H9 (cell line): Measurements from ENCODE around the gene SEL1L2. TPM values are rescaled to one million over a fixed set of nuclear protein-coding genes. Genes with fewer than 3 reads are reported as not detected.

Experiments used
- DNase-seq: peaks from one replicate; pipeline ENCODE4 v3.0.0-alpha.2; 2017
- H2AFZ ChIP-seq: one replicate; pipeline ENCODE4 v1.6.1; 2013; ENCODE audit warnings: mild to moderate bottlenecking, low read length, control low read depth, moderate library complexity
- H2AK5ac ChIP-seq: 2 replicates; pipeline ENCODE4 v1.6.1; 2013; ENCODE audit warnings: low read length, control low read depth, mixed read lengths; ENCODE audit not compliant: insufficient read length
- H2BK120ac ChIP-seq: one replicate; pipeline ENCODE4 v1.6.1; 2013; ENCODE audit warnings: low read depth, mild to moderate bottlenecking, low read length, control low read depth, inconsistent platforms; ENCODE audit not compliant: poor library complexity, severe bottlenecking
- H2BK12ac ChIP-seq: 2 replicates; pipeline ENCODE4 v1.6.1; 2013; ENCODE audit warnings: low read length, control low read depth, mixed read lengths, low read depth; ENCODE audit not compliant: insufficient read length
- H2BK15ac ChIP-seq: 2 replicates; pipeline ENCODE4 v1.6.1; 2013; ENCODE audit warnings: low read depth, low read length, control low read depth
- H2BK20ac ChIP-seq: one replicate; pipeline ENCODE4 v1.6.1; 2013; ENCODE audit warnings: low read depth, mild to moderate bottlenecking, low read length, control low read depth, inconsistent platforms; ENCODE audit not compliant: poor library complexity, severe bottlenecking
- H2BK5ac ChIP-seq: 2 replicates; pipeline ENCODE4 v1.6.1; 2013; ENCODE audit warnings: low read length, control low read depth, mixed read lengths; ENCODE audit not compliant: insufficient read length
- H3K14ac ChIP-seq: 2 replicates; pipeline ENCODE4 v1.6.1; 2013; ENCODE audit warnings: low read length, control low read depth; ENCODE audit not compliant: insufficient read depth
- H3K18ac ChIP-seq: 2 replicates; pipeline ENCODE4 v1.6.1; 2013; ENCODE audit warnings: low read depth, mild to moderate bottlenecking, mixed read lengths, low read length, control low read depth; ENCODE audit not compliant: insufficient read length
- H3K23ac ChIP-seq: 2 replicates; pipeline ENCODE4 v1.6.1; 2013; ENCODE audit warnings: low read length, control low read depth, mixed read lengths, low read depth; ENCODE audit not compliant: insufficient read length
- H3K23me2 ChIP-seq: 2 replicates; pipeline ENCODE4 v1.6.1; 2013; ENCODE audit warnings: low read depth, mild to moderate bottlenecking, mixed read lengths, low read length, control low read depth; ENCODE audit not compliant: insufficient read length, poor library complexity, severe bottlenecking
- H3K27ac ChIP-seq: 2 replicates; pipeline ENCODE4 v1.5.1; 2013; ENCODE audit warnings: low read length, control low read depth, mixed read lengths, low read depth; ENCODE audit not compliant: insufficient read length
- H3K27me3 ChIP-seq: 2 replicates; pipeline ENCODE4 v1.6.1; 2013; ENCODE audit warnings: low read length, control low read depth, inconsistent platforms; ENCODE audit not compliant: insufficient read depth
- H3K4ac ChIP-seq: 2 replicates; pipeline ENCODE4 v1.6.1; 2013; ENCODE audit warnings: low read depth, mild to moderate bottlenecking, control low read depth, inconsistent platforms, low read length, moderate library complexity
- H3K4me1 ChIP-seq: 2 replicates; pipeline ENCODE4 v1.6.1; 2013; ENCODE audit warnings: low read length, control low read depth, inconsistent platforms; ENCODE audit not compliant: insufficient read depth
- H3K4me2 ChIP-seq: 2 replicates; pipeline ENCODE4 v1.6.1; 2013; ENCODE audit warnings: low read length, control low read depth, mixed read lengths; ENCODE audit not compliant: insufficient read length, insufficient read depth
- H3K56ac ChIP-seq: 2 replicates; pipeline ENCODE4 v1.6.1; 2013; ENCODE audit warnings: low read depth, mild to moderate bottlenecking, mixed read lengths, low read length, control low read depth; ENCODE audit not compliant: insufficient read length
- H3K79me1 ChIP-seq: 2 replicates; pipeline ENCODE4 v1.6.1; 2013; ENCODE audit warnings: low read depth, mild to moderate bottlenecking, moderate library complexity, low read length, control low read depth, inconsistent platforms; ENCODE audit not compliant: insufficient read depth, poor library complexity, severe bottlenecking
- H3K79me2 ChIP-seq: 2 replicates; pipeline ENCODE4 v1.6.1; 2013; ENCODE audit warnings: low read length, control low read depth, inconsistent platforms; ENCODE audit not compliant: insufficient read depth
- H3K9ac ChIP-seq: 2 replicates; pipeline ENCODE4 v1.6.1; 2013; ENCODE audit warnings: low read length, control low read depth, mixed read lengths; ENCODE audit not compliant: insufficient read length; ENCODE audit errors: extremely low read depth
- H3K9me3 ChIP-seq: one replicate; pipeline ENCODE4 v1.6.1; 2013; ENCODE audit warnings: low read depth, low read length, inconsistent platforms; ENCODE audit not compliant: control insufficient read depth
- H3T11ph ChIP-seq: one replicate; pipeline ENCODE4 v1.6.1; 2013; ENCODE audit warnings: mild to moderate bottlenecking, low read length, control low read depth, inconsistent platforms
- H4K20me1 ChIP-seq: one replicate; pipeline ENCODE4 v1.6.1; 2013; ENCODE audit not compliant: control insufficient read depth, insufficient read length, insufficient read depth
- H4K5ac ChIP-seq: 2 replicates; pipeline ENCODE4 v1.6.1; 2013; ENCODE audit warnings: low read depth, mild to moderate bottlenecking, mixed read lengths, low read length, control low read depth; ENCODE audit not compliant: insufficient read length
- H4K8ac ChIP-seq: replicated peaks from 2 replicates; pipeline ENCODE4 v1.6.1; 2013; ENCODE audit warnings: low read length, control low read depth, mixed read lengths, low read depth; ENCODE audit not compliant: insufficient read length
- H4K91ac ChIP-seq: 2 replicates; pipeline ENCODE4 v1.6.1; 2013; ENCODE audit warnings: low read depth, mild to moderate bottlenecking, moderate library complexity, mixed read lengths, low read length, control low read depth; ENCODE audit not compliant: insufficient read length
- H3K27ac Mint-ChIP-seq, 3 experiments: 2 replicates in 2 of 3; 3 replicates in 1 of 3; pipeline ENCODE4 v1.8.0; 2020 to 2021; ENCODE audit warnings: mixed read lengths in 3 of 3, mild to moderate bottlenecking in 1 of 3, moderate library complexity in 1 of 3
- H3K27me3 Mint-ChIP-seq: 2 replicates; pipeline ENCODE4 v1.8.0; 2021; ENCODE audit warnings: low read depth, mild to moderate bottlenecking, moderate library complexity, mixed read lengths
- H3K36me3 Mint-ChIP-seq, 3 experiments: 2 replicates in 2 of 3; 3 replicates in 1 of 3; pipeline ENCODE4 v1.8.0; 2020 to 2021; ENCODE audit warnings: low read depth in 3 of 3, mixed read lengths in 3 of 3; ENCODE audit not compliant: insufficient read depth in 1 of 3
- H3K4me1 Mint-ChIP-seq, 2 experiments: 2 replicates each; pipeline ENCODE4 v1.8.0; 2020; ENCODE audit warnings: mixed read lengths in 2 of 2
- H3K4me3 Mint-ChIP-seq, 2 experiments: 2 replicates in 1 of 2; 3 replicates in 1 of 2; pipeline ENCODE4 v1.8.0; 2020 to 2021; ENCODE audit warnings: mild to moderate bottlenecking in 2 of 2, mixed read lengths in 2 of 2, moderate library complexity in 1 of 2
- H3K9me3 Mint-ChIP-seq, 2 experiments: 2 replicates in 1 of 2; 3 replicates in 1 of 2; pipeline ENCODE4 v1.8.0; 2020; ENCODE audit warnings: mild to moderate bottlenecking in 2 of 2, mixed read lengths in 2 of 2, moderate library complexity in 1 of 2
- CTCF ChIP-seq: fragments of 200-600 bp; sonication (generic); conservative IDR thresholded peaks from 3 replicates; pipeline ENCODE4 v1.8.0; 2021; ENCODE audit warnings: antibody characterized with exemption, mild to moderate bottlenecking
- WGBS: extraction: QIAGEN DNeasy Blood & Tissue Kit; methylation state at CpG from one replicate; pipeline ENCODE4 v1.1.7; 2013; ENCODE audit warnings: missing lambda C conversion rate, low lambda C conversion rate, mixed read lengths; ENCODE audit not compliant: insufficient read length; ENCODE audit errors: extremely low coverage; 5-methylcytosine and 5-hydroxymethylcytosine counted together
- total RNA-seq: library from RNA; stranded (reverse); gene quantifications from 2 replicates; pipeline ENCODE4 v1.2.1, GENCODE V29; 2021

Gene SEL1L2
- total RNA-seq, 1 experiment from 2014 or later = not detected

GRCh38 chr20:14033310-14033709, 42.9 kb upstream of the SEL1L2 start:
- Histone ChIP-seq H3K4me2 (no peak overlapping the region), H3T11ph (no peak overlapping the region), H3K27ac (no peak overlapping the region), H3K14ac (no peak overlapping the region), H2BK15ac (no peak overlapping the region), H3K79me1 (no peaks in the 10 kb centered on the region), H3K27me3 (no peaks in the 10 kb centered on the region), H3K56ac (no peak overlapping the region), H3K23me2 (no peaks in the 10 kb centered on the region), H2BK5ac (no peak overlapping the region), H2BK120ac (no peak overlapping the region), H4K91ac (no peak overlapping the region), H2AK5ac (no peak overlapping the region), H4K8ac (no peak overlapping the region), H2AFZ (no peak overlapping the region), H3K4me1 (no peaks in the 10 kb centered on the region), H3K9ac (no peak overlapping the region), H3K23ac (no peak overlapping the region), H2BK12ac (no peak overlapping the region), H4K20me1 (no peaks in the 10 kb centered on the region), H4K5ac (no peak overlapping the region), H3K79me2 (no peaks in the 10 kb centered on the region), H3K4ac (no peak overlapping the region), H3K18ac (no peak overlapping the region), H2BK20ac (no peak overlapping the region), H3K9me3 (no peaks in the 10 kb centered on the region)
- no peaks in the 10 kb centered on the region for H3K27me3 Mint-ChIP-seq
- no CpG with 5 or more reads among the region's 1 CpG for WGBS
- DNase-seq = no peak
- H3K36me3 Mint-ChIP-seq = no peaks in the 10 kb centered on the region; a peak in 2 of 7 replicates
- no peak for TF ChIP-seq CTCF
- H3K27ac Mint-ChIP-seq = no peak overlapping the region
- no peaks in the 10 kb centered on the region for H3K4me1 Mint-ChIP-seq
- H3K4me3 Mint-ChIP-seq = no peak overlapping the region
- H3K9me3 Mint-ChIP-seq = no peaks in the 10 kb centered on the region
